ENCODE data around the gene LHX3.

DNA sequence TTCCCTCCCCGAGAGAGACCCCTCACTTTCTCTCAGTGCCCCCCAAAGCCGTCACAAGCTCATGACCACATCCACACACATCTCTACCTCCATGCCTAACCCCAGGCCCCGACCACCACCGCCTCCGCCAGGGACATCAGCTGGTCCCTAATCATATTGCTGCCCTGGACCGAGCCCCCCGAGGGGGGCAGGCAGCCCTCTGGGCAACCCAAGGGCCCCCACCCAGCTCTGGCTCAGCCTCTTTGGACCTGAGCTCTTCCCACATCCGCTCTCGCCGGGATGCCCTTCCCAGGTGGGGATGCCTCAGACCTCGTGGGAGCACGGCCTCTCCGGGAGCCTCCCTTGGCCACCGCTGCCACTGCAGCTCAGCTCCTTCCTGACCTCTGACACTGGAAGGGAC, 18.5 kb downstream of the LHX3 start:
- TF ChIP-seq ZBTB7A (tag by site-specific recombination; IDR thresholded peaks at IDR 0.05; ENCODE audit: low read depth), result no peak
- TF ChIP-seq, protein P1, sequence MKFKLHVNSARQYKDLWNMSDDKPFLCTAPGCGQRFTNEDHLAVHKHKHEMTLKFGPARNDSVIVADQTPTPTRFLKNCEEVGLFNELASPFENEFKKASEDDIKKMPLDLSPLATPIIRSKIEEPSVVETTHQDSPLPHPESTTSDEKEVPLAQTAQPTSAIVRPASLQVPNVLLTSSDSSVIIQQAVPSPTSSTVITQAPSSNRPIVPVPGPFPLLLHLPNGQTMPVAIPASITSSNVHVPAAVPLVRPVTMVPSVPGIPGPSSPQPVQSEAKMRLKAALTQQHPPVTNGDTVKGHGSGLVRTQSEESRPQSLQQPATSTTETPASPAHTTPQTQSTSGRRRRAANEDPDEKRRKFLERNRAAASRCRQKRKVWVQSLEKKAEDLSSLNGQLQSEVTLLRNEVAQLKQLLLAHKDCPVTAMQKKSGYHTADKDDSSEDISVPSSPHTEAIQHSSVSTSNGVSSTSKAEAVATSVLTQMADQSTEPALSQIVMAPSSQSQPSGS (tag by site-specific recombination; IDR thresholded peaks at IDR 0.05; ENCODE audit: low read depth), result no peak
- no peak for TF ChIP-seq KLF16 (tag by site-specific recombination; IDR thresholded peaks at IDR 0.05)
- TF ChIP-seq BCL11A (tag by site-specific recombination; IDR thresholded peaks at IDR 0.05; ENCODE audit: low read depth), result no peak
- TF ChIP-seq, protein P2, sequence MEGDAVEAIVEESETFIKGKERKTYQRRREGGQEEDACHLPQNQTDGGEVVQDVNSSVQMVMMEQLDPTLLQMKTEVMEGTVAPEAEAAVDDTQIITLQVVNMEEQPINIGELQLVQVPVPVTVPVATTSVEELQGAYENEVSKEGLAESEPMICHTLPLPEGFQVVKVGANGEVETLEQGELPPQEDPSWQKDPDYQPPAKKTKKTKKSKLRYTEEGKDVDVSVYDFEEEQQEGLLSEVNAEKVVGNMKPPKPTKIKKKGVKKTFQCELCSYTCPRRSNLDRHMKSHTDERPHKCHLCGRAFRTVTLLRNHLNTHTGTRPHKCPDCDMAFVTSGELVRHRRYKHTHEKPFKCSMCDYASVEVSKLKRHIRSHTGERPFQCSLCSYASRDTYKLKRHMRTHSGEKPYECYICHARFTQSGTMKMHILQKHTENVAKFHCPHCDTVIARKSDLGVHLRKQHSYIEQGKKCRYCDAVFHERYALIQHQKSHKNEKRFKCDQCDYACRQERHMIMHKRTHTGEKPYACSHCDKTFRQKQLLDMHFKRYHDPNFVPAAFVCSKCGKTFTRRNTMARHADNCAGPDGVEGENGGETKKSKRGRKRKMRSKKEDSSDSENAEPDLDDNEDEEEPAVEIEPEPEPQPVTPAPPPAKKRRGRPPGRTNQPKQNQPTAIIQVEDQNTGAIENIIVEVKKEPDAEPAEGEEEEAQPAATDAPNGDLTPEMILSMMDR (tag by site-specific recombination; IDR thresholded peaks at IDR 0.05), result no peak
- no peak for TF ChIP-seq ZNF571 (tag by site-specific recombination; IDR thresholded peaks at IDR 0.05)
- no peak for TF ChIP-seq ZNF621 (tag by site-specific recombination; IDR thresholded peaks at IDR 0.05)
- TF ChIP-seq PRDM1 (tag by site-specific recombination; IDR thresholded peaks at IDR 0.05), result no peak
- no peak for TF ChIP-seq ZNF266 (tag by site-specific recombination; IDR thresholded peaks at IDR 0.05; ENCODE audit: low read depth)
- TF ChIP-seq, protein P3, sequence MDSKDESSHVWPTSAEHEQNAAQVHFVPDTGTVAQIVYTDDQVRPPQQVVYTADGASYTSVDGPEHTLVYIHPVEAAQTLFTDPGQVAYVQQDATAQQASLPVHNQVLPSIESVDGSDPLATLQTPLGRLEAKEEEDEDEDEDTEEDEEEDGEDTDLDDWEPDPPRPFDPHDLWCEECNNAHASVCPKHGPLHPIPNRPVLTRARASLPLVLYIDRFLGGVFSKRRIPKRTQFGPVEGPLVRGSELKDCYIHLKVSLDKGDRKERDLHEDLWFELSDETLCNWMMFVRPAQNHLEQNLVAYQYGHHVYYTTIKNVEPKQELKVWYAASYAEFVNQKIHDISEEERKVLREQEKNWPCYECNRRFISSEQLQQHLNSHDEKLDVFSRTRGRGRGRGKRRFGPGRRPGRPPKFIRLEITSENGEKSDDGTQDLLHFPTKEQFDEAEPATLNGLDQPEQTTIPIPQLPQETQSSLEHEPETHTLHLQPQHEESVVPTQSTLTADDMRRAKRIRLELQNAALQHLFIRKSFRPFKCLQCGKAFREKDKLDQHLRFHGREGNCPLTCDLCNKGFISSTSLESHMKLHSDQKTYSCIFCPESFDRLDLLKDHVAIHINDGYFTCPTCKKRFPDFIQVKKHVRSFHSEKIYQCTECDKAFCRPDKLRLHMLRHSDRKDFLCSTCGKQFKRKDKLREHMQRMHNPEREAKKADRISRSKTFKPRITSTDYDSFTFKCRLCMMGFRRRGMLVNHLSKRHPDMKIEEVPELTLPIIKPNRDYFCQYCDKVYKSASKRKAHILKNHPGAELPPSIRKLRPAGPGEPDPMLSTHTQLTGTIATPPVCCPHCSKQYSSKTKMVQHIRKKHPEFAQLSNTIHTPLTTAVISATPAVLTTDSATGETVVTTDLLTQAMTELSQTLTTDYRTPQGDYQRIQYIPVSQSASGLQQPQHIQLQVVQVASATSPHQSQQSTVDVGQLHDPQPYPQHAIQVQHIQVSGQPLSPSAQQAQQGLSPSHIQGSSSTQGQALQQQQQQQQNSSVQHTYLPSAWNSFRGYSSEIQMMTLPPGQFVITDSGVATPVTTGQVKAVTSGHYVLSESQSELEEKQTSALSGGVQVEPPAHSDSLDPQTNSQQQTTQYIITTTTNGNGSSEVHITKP (tag by site-specific recombination; IDR thresholded peaks at IDR 0.05), result no peak
- no peak for TF ChIP-seq MZF1 (tag by site-specific recombination; IDR thresholded peaks at IDR 0.05; ENCODE audit: borderline replicate concordance)
- no peak for TF ChIP-seq KLF1 (tag by site-specific recombination; IDR thresholded peaks at IDR 0.05)
